ENCODE measurements around the gene PPP1R13L.
"Not testable (repeated sequence)": the region's sequence is repeated elsewhere in the genome, so short reads cannot be mapped to it uniquely, and the experiment has no call there.

PPP1R13L gene

DNA sequence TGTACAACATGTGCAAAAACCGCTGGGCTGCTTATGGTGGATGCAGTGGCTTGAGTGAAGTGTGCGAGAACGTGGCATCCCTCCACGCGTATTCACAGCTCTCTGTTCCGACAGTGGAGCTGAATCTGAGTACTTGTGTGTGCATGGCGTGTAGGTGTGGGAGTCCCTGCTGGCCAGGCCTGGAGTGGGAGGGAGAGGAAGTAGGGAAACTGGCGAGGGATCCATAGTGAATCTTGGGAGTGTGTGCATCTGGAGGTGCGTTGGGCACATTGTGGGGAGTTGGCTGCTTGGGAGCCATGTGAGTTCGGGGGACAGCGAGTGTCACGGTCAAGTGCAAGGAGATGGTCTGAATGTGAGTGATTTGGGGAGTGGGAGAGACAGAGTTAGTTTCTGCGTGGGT is 62.0 kb downstream of the PPP1R13L start:
- no peak for DNase-seq

DNA sequence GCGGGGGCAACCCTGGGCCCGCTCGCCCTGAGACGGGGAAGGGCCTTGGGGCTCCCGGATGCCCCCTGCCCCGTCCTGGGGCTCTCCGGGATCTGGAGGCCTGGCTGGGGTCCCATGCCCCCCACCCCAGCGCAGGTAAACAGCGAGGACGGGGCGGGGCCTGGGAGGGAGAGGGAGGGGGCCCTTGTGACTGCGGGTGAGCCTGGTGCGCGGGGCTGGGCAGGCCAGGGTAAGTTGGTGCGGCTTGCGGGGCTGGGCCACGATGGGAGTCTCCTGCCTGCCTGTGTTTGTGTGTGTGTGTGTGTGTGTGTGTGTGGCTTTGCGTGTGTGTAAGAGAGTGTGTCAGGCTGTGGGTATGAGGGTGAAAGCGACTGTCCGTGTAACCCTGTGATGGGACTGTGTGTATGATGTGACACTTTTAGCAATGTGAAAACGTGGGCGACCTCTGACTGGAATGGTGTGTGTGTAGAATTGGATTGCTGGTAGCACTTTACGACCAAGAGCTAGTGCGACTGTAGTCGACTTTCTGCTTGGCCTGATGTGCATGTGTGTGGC is 63.9 kb downstream of the PPP1R13L start:
- DNase-seq = no peak

DNA sequence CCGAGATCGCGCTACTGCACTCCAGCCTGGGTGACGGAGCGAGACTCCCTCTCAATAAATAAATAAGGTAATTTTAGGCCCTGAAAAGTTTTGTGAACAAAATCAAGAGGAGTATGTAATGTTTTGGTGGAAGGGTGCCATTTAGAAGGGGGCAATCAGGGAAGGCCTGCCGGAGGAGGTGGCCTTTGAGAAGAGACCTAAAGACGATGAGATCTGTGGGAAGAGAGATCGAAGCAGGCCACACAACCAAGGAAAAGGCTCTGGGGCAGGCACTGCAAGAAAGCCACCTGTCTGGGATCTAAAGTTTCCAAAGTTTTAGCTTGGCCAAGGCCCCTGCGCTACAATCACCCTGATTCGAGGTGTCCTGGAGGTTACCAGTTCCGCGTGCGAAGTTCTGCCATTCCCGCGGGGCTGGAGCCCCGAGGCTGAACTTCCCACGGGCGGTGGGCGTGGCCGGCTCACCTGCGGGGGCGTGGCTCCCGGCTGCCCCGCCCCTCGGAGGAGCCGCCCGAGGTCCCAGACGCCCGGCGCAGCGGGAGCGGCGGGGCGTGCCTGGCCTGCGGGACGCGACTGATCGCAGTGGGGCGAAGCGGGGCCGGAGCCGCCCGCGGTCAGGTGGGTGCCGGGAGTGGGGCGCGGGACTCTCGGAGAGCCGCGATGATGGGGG is 64.5 kb downstream of the PPP1R13L start, which contains the start of gene KLC3:
Gene KLC3, plus strand, starts transcription at position 519 of the 667 bp plus-strand sequence. CDS start 4,792 bp downstream, outside the sequence.
- DNase-seq = no peak

GRCh38 chr19:45339629-45340028 is 65.2 kb downstream of the PPP1R13L start:
- DNase-seq = no peak

GRCh38 chr19:45336696-45337251 is 68.1 kb downstream of the PPP1R13L start:
- no peak for DNase-seq

DNA sequence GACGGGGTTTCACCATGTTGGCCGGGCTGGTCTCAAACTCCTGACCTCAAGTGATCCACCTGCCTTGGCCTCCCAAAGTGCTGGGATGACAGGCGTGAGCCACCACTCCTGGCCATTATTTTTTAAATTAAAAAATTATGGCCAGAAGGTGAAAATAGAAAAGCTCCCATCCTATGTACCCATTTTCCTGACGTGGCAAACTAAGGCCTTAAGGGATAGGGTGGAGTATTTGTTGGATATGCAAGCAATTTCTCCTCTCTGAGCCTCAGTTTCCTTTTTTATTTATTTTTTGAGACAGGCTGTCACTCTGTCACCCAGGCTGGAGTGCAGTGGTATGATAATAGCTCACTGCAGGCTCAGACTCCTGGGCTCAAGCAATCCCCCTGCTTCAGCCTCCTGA is 70.0 kb downstream of the PPP1R13L start:
- DNase-seq = not testable (repeated sequence)

- DNase-seq = no peak
Observed at GRCh38 chr19:45333609-45334303, 71.1 kb downstream of the PPP1R13L start.

- DNase-seq = no peak
Observed at GRCh38 chr19:45331411-45331810, 73.5 kb downstream of the PPP1R13L start.
